IMR-90 (cell line): ENCODE measurements around the gene EHMT1. TPM values are rescaled to one million over a fixed set of nuclear protein-coding genes. Genes with fewer than 3 reads are reported as not detected.

Experiments used
- ATAC-seq: fragments of 200-7000 bp; cut with Tn5 transposase; 2 replicates; pipeline ENCODE4 v1.9.1; 2020; ENCODE audit warnings: low read depth, mild to moderate bottlenecking, moderate library complexity
- BruUV-seq: library from RNA; stranded (reverse); fragments of 400-500 nt; replicated peaks from 2 replicates; lab custom pipeline; 2021; lab: Mats Ljungman, UMichigan
- CTCF ChIA-PET: fragments of 300-600 bp; formaldehyde crosslinking; extraction: SDS; loops from one replicate; lab custom pipeline; 2021; ENCODE audit warnings: antibody characterized with exemption; lab: Yijun Ruan, JAX
- POLR2A ChIA-PET: fragments of 300-600 bp; sonication (Branson Sonifier 250); formaldehyde crosslinking; loops from one replicate; lab custom pipeline; 2022; ENCODE audit warnings: antibody characterized with exemption; ENCODE audit not compliant: unreplicated experiment; lab: Charles Lee
- DNase-seq: peaks from one replicate; pipeline ENCODE4 v3.0.0; 2013
- H2AFZ ChIP-seq: replicated peaks from 2 replicates; pipeline ENCODE3; 2013; ENCODE audit warnings: low read length, mild to moderate bottlenecking; ENCODE audit not compliant: poor library complexity
- H2AK5ac ChIP-seq: 2 replicates; pipeline ENCODE4 v1.6.1; 2013; ENCODE audit warnings: low read depth, low read length, inconsistent platforms
- H2AK9ac ChIP-seq: replicated peaks from 2 replicates; pipeline ENCODE3; 2013; ENCODE audit warnings: mild to moderate bottlenecking, low read depth, low read length, moderate library complexity; ENCODE audit not compliant: poor library complexity
- H2BK120ac ChIP-seq: 2 replicates; pipeline ENCODE4 v1.6.1; 2013; ENCODE audit warnings: low read depth, low read length, inconsistent platforms
- H2BK15ac ChIP-seq: 3 replicates; pipeline ENCODE4 v1.6.1; 2013; ENCODE audit warnings: low read depth, low read length, inconsistent platforms
- H2BK20ac ChIP-seq: 2 replicates; pipeline ENCODE4 v1.6.1; 2013; ENCODE audit warnings: low read depth, mild to moderate bottlenecking, inconsistent platforms, low read length, moderate library complexity
- H2BK5ac ChIP-seq: 2 replicates; pipeline ENCODE4 v1.6.1; 2013; ENCODE audit warnings: mild to moderate bottlenecking, low read depth, low read length, inconsistent platforms; ENCODE audit not compliant: poor library complexity, severe bottlenecking
- H3K14ac ChIP-seq: replicated peaks from 2 replicates; pipeline ENCODE4 v1.6.1; 2013; ENCODE audit warnings: low read depth, low read length, inconsistent platforms
- H3K18ac ChIP-seq: 2 replicates; pipeline ENCODE4 v1.6.1; 2013; ENCODE audit warnings: low read depth, low read length, control low read depth
- H3K23ac ChIP-seq: 2 replicates; pipeline ENCODE4 v1.6.1; 2013; ENCODE audit warnings: low read depth, low read length, inconsistent platforms
- H3K27ac ChIP-seq: 2 replicates; pipeline ENCODE4 v1.5.1; 2013; ENCODE audit warnings: mild to moderate bottlenecking, control low read depth, low read length; ENCODE audit not compliant: insufficient read depth
- H3K27me3 ChIP-seq: 2 replicates; pipeline ENCODE4 v1.6.1; 2013; ENCODE audit warnings: low read length; ENCODE audit not compliant: control insufficient read depth, insufficient read depth
- H3K36me3 ChIP-seq: 2 replicates; pipeline ENCODE4 v1.6.1; 2013; ENCODE audit warnings: low read length, mixed read lengths; ENCODE audit not compliant: control insufficient read depth, insufficient read depth
- H3K4ac ChIP-seq: 2 replicates; pipeline ENCODE4 v1.6.1; 2013; ENCODE audit warnings: low read depth, low read length, inconsistent platforms
- H3K4me1 ChIP-seq: 2 replicates; pipeline ENCODE4 v1.6.1; 2013; ENCODE audit warnings: low read length, mixed read lengths; ENCODE audit not compliant: control insufficient read depth, insufficient read depth
- H3K4me2 ChIP-seq: 2 replicates; pipeline ENCODE4 v1.6.1; 2013; ENCODE audit warnings: low read depth, mild to moderate bottlenecking, control low read depth, low read length, moderate library complexity
- H3K4me3 ChIP-seq: 2 replicates; pipeline ENCODE4 v1.5.1; 2013; ENCODE audit warnings: low read depth, mild to moderate bottlenecking, control low read depth, low read length, moderate library complexity; ENCODE audit not compliant: insufficient read depth
- H3K56ac ChIP-seq: 2 replicates; pipeline ENCODE4 v1.6.1; 2013; ENCODE audit warnings: low read length, inconsistent platforms; ENCODE audit not compliant: insufficient read depth; ENCODE audit errors: extremely low read depth
- H3K79me1 ChIP-seq, 2 experiments: 2 replicates each; pipeline ENCODE4 v1.6.1; 2013; ENCODE audit warnings: low read length in 2 of 2, inconsistent platforms in 1 of 2, low read depth in 1 of 2
- H3K9ac ChIP-seq: 2 replicates; pipeline ENCODE4 v1.6.1; 2013; ENCODE audit warnings: low read depth, low read length, control low read depth
- H3K9me1 ChIP-seq: 2 replicates; pipeline ENCODE4 v1.6.1; 2013; ENCODE audit warnings: low read length, inconsistent platforms; ENCODE audit not compliant: insufficient read depth
- H3K9me3 ChIP-seq: 2 replicates; pipeline ENCODE4 v1.6.1; 2013; ENCODE audit warnings: low read length; ENCODE audit not compliant: control insufficient read depth, insufficient read depth
- H4K20me1 ChIP-seq: 2 replicates; pipeline ENCODE4 v1.6.1; 2013; ENCODE audit warnings: low read length, inconsistent platforms; ENCODE audit not compliant: insufficient read depth
- H4K5ac ChIP-seq: 2 replicates; pipeline ENCODE4 v1.6.1; 2013; ENCODE audit warnings: mild to moderate bottlenecking, low read depth, low read length, control low read depth
- H4K8ac ChIP-seq, 2 experiments: 2 replicates each; pipeline ENCODE4 v1.6.1; 2013; ENCODE audit warnings: low read depth in 2 of 2, low read length in 2 of 2, control low read depth in 1 of 2, inconsistent platforms in 1 of 2
- H4K91ac ChIP-seq: 2 replicates; pipeline ENCODE4 v1.6.1; 2013; ENCODE audit warnings: low read depth, low read length, inconsistent platforms; ENCODE audit not compliant: insufficient read depth
- CEBPB ChIP-seq: IDR thresholded peaks from 2 replicates; pipeline ENCODE4 v1.6.1; 2012; ENCODE audit warnings: low read depth, low read length, improper control_type of control experiment
- CTCF ChIP-seq: conservative IDR thresholded peaks from 2 replicates; pipeline ENCODE4 v1.5.1; 2012; ENCODE audit warnings: mild to moderate bottlenecking, low read depth, low read length, improper control_type of control experiment
- MAFK ChIP-seq: IDR thresholded peaks from 2 replicates; pipeline ENCODE4 v1.6.1; 2012; ENCODE audit warnings: low read depth, low read length, improper control_type of control experiment
- MAZ ChIP-seq: IDR thresholded peaks from 2 replicates; pipeline ENCODE4 v1.6.1; 2012; ENCODE audit warnings: low read depth, mild to moderate bottlenecking, low read length, improper control_type of control experiment, moderate library complexity, borderline replicate concordance
- MXI1 ChIP-seq: IDR thresholded peaks from 2 replicates; pipeline ENCODE4 v1.6.1; 2012; ENCODE audit warnings: low read depth, mild to moderate bottlenecking, low read length, moderate library complexity, borderline replicate concordance
- POLR2A ChIP-seq: IDR thresholded peaks from 2 replicates; pipeline ENCODE4 v1.6.1; 2012; ENCODE audit warnings: mild to moderate bottlenecking, low read depth, low read length
- WGBS, 2 experiments: methylation state at CpG; one replicate each; pipeline versions ENCODE4 v1.1.5 to v1.1.7; 2013; ENCODE audit warnings: missing lambda C conversion rate in 2 of 2; ENCODE audit not compliant: insufficient read length in 1 of 2; ENCODE audit errors: extremely low coverage in 2 of 2; 5-methylcytosine and 5-hydroxymethylcytosine counted together
- dilution Hi-C: fragments of 300-500 bp; cut with HindIII; formaldehyde crosslinking; loops from one replicate; pipeline ENCODE4 v1.14.3; 2018; ENCODE audit warnings: low sequenced_read_pairs; ENCODE audit not compliant: unreplicated experiment
- in situ Hi-C: fragments of 300-500 bp; cut with MboI; formaldehyde crosslinking; loops from 3 replicates; pipeline ENCODE4 v1.14.3; 2019; ENCODE audit warnings: low sequenced_read_pairs, inconsistent platforms, mixed read lengths
- intact Hi-C: fragments of 100-400 bp; cut with micrococcal nuclease; formaldehyde crosslinking; loops from 2 replicates; pipeline ENCODE4 v1.10.0; 2022
- polyA plus RNA-seq, 3 experiments: library from polyadenylated mRNA; depleted of rRNA; stranded (reverse); fragments of >200 nt; gene quantifications; 2 replicates each; pipeline ENCODE4 v1.2.3, GENCODE V29; 2012; ENCODE audit warnings: low replicate concordance in 1 of 3
- total RNA-seq: library from RNA; depleted of rRNA; stranded (reverse); fragments of >200 nt; gene quantifications from 2 replicates; pipeline ENCODE4 v1.2.3, GENCODE V29; 2012

The EHMT1 gene
- total and polyA plus RNA-seq, 2 of the 4 experiments (the other 2 are of a cell fraction), result 32.8 to 35.1 TPM

DNA sequence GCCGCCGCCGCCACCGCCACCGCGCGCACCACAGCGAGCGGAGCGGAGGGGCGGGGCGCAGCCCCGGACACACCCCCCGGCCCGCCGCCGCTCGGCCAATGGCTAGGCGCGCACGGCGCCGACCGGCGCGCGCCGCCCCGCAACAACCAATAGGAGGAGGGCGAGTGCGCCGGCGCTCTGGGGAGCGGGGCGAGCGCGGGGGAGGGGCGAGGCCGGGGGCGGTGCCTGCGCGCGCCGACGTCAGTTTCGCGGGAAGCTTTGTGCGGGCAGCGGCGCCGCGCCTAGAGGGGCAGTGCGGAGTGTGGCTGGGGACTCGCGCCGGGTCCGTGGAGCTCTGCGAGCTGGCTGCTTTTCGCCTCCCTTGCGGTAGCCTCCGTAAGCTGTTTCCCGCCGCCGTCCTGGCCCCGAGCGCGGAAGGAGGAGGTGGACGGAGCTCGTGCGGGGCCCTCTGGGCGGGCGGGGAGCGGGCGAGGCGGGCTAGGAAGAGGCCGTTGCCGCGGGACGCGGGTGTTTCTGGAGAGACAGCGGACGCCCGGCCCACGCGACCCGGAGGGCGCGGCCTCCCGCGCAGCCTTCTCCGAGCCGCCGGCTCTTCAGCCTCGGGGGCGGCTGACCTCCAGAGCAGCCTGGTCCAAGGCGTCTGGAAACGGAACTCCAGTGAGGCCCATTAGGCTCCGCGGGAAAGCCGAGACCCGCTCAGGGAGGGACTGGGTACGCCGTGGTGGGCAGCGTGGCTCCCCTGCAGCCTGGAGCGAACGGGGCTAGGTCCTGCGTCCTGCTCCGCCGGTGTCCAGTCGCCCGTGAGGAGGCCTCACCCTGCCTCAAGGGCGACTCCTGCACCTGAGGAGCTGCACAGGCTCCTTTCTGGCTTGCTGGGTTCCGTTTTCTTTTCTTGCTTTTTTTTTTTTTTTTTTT is 28.1 kb upstream of the EHMT1 start, which contains the start of gene ZMYND19:
Gene ZMYND19 (minus strand): TSS at position 44 of the 915 bp plus-strand sequence. CDS start 249 bp downstream, outside the sequence.
- Histone ChIP-seq H2BK120ac (no peak within 1 kb of the TSS), H3K23ac (0 out of 2 replicates have a peak within 1 kb of the TSS, but pooled peaks have one; percentile 18), H3K14ac (peak within 1 kb of the TSS; percentile 2; the same call in 1 of the 2 replicates), H2BK5ac (no peak within 1 kb of the TSS), H2AK5ac (0 out of 2 replicates have a peak within 1 kb of the TSS, but pooled peaks have one; percentile 38), H3K4me3 (peak within 1 kb of the TSS; percentile 100), H4K5ac (no peak within 1 kb of the TSS), H3K79me1 (peaks cover 7 to 32% of the 10 kb centered on the region in 2 experiments), H3K4ac (no peak within 1 kb of the TSS; the same call in 1 of the 2 replicates), H4K91ac (no peak within 1 kb of the TSS), H2AFZ (peak within 1 kb of the TSS; percentile 99), H2BK15ac (no peak within 1 kb of the TSS), H3K18ac (no peak within 1 kb of the TSS), H3K4me2 (peak within 1 kb of the TSS; percentile 93), H3K56ac (no peak within 1 kb of the TSS), H4K20me1 (peaks cover 10% of the 10 kb centered on the region; the same call in 1 of the 2 replicates), H3K9ac (peak within 1 kb of the TSS; percentile 62), H3K27me3 (no peaks in the 10 kb centered on the region), H3K27ac (peak within 1 kb of the TSS; percentile 69; the same call in 1 of the 2 replicates), H4K8ac (no peak within 1 kb of the TSS; a peak in 1 of 4 replicates), H2AK9ac (peak within 1 kb of the TSS; percentile 82), H3K9me1 (no peaks in the 10 kb centered on the region), H3K36me3 (peaks cover 21% of the 10 kb centered on the region), H2BK20ac (no peak within 1 kb of the TSS), H3K4me1 (peaks cover 7% of the 10 kb centered on the region), H3K9me3 (no peaks in the 10 kb centered on the region)
- WGBS, 2 experiments, result 2% methylated on average over 46 of the region's 113 CpGs; no CpG with 5 or more reads in 1 of the 2 experiments
- no TSS peak for BruUV-seq
- peak; percentile 81 for DNase-seq
- ChIA-PET POLR2A (interaction anchor here (1.1 kb wide), 1 partner anchor 14 kb away, joined by 3 read pairs; no protein-coding TSS in a partner anchor), CTCF (no interaction called here)
- dilution Hi-C loops, result no loop called here
- peak; percentile 98 for ATAC-seq
- intact Hi-C loops, result no loop called here
- TF ChIP-seq MXI1 (peak; percentile 78), MAZ (peak; percentile 37; the same call in 1 of the 2 replicates), POLR2A (peak; percentile 45; the same call in 1 of the 2 replicates), CTCF (0 out of 2 replicates have a peak, but pooled peaks have one; percentile 2), MAFK (no peak), CEBPB (no peak)
- in situ Hi-C loops, result no loop called here
